ENCODE results near the gene AFF1. TPM values are rescaled to one million over a fixed set of nuclear protein-coding genes. Genes with fewer than 3 reads are reported as not detected.

AFF1 gene
- total and polyA plus RNA-seq, 4 donors: 7.2 to 42.8 (median 21.5) TPM

DNA sequence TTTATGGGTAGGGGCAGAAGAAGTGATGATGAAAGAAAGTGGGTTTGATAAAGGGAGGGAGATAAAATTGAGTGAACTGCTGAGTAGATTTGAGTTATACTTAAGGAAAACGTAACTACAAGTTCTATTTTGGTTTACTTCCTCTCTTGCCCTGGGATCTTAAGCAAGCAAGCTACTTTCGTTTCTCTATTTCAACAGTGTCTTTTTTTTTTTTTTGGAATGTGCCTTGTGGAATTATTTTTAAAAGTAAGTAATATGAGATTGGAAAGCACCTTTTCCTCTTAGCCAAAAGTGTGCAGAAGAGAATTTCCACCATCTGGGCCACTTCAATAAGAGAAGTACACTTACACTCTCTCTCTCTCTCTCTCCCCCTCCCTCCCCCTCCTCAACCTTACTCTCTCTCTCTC lies 26.6 kb upstream of the AFF1 start:
- H3K27me3 ChIP-seq (ENCODE audit: control insufficient read depth in 4 of 4, insufficient read depth in 4 of 4, low read length in 3 of 4): no peaks in the 10 kb centered on the region
- no peak overlapping the region for H3K4me3 ChIP-seq (ENCODE audit: low read depth in 1 of 3, low read length in 3 of 3)
- no peaks in the 10 kb centered on the region for H3K9me3 ChIP-seq (ENCODE audit: control insufficient read depth in 4 of 4, low read length in 3 of 4)
- H3K27ac ChIP-seq (ENCODE audit: low read depth in 1 of 2, low read length in 2 of 2): no peak overlapping the region
- WGBS: 56% methylated on average over 2 of the region's 2 CpGs
- DNase-seq (ENCODE audit: low spot score): no peak
- peaks cover 0 to 3% (median 1%) of the 10 kb centered on the region in 4 donors for H3K4me1 ChIP-seq (ENCODE audit: control insufficient read depth in 4 of 4, insufficient read depth in 4 of 4, low read length in 3 of 4)
- TF ChIP-seq HNF4A (conservative IDR thresholded peaks at IDR 0.05): no peak
- TF ChIP-seq FOXA2 (IDR thresholded peaks at IDR 0.05): no peak
- TF ChIP-seq, protein P1, sequence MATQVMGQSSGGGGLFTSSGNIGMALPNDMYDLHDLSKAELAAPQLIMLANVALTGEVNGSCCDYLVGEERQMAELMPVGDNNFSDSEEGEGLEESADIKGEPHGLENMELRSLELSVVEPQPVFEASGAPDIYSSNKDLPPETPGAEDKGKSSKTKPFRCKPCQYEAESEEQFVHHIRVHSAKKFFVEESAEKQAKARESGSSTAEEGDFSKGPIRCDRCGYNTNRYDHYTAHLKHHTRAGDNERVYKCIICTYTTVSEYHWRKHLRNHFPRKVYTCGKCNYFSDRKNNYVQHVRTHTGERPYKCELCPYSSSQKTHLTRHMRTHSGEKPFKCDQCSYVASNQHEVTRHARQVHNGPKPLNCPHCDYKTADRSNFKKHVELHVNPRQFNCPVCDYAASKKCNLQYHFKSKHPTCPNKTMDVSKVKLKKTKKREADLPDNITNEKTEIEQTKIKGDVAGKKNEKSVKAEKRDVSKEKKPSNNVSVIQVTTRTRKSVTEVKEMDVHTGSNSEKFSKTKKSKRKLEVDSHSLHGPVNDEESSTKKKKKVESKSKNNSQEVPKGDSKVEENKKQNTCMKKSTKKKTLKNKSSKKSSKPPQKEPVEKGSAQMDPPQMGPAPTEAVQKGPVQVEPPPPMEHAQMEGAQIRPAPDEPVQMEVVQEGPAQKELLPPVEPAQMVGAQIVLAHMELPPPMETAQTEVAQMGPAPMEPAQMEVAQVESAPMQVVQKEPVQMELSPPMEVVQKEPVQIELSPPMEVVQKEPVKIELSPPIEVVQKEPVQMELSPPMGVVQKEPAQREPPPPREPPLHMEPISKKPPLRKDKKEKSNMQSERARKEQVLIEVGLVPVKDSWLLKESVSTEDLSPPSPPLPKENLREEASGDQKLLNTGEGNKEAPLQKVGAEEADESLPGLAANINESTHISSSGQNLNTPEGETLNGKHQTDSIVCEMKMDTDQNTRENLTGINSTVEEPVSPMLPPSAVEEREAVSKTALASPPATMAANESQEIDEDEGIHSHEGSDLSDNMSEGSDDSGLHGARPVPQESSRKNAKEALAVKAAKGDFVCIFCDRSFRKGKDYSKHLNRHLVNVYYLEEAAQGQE (IDR thresholded peaks at IDR 0.05): no peak
- TF ChIP-seq RXRA (IDR thresholded peaks at IDR 0.05): no peak
- no peak for TF ChIP-seq FOXA1 (IDR thresholded peaks at IDR 0.05)
- no peak for TF ChIP-seq TAF1 (conservative IDR thresholded peaks at IDR 0.05)
- no peak for TF ChIP-seq MAX (IDR thresholded peaks at IDR 0.05)
- no peak for TF ChIP-seq NR2F2 (IDR thresholded peaks at IDR 0.05)
- TF ChIP-seq SP1 (IDR thresholded peaks at IDR 0.05): no peak
- no peak for TF ChIP-seq GABPA (IDR thresholded peaks at IDR 0.05 in 1 of 2, conservative IDR thresholded peaks at IDR 0.05 in 1 of 2)
- TF ChIP-seq EGR1 (IDR thresholded peaks at IDR 0.05; ENCODE audit: low read depth in 2 of 2): no peak
- no peak for TF ChIP-seq RAD21 (IDR thresholded peaks at IDR 0.05)
- no peak for TF ChIP-seq HNF4G (IDR thresholded peaks at IDR 0.05)
- TF ChIP-seq, protein P2, sequence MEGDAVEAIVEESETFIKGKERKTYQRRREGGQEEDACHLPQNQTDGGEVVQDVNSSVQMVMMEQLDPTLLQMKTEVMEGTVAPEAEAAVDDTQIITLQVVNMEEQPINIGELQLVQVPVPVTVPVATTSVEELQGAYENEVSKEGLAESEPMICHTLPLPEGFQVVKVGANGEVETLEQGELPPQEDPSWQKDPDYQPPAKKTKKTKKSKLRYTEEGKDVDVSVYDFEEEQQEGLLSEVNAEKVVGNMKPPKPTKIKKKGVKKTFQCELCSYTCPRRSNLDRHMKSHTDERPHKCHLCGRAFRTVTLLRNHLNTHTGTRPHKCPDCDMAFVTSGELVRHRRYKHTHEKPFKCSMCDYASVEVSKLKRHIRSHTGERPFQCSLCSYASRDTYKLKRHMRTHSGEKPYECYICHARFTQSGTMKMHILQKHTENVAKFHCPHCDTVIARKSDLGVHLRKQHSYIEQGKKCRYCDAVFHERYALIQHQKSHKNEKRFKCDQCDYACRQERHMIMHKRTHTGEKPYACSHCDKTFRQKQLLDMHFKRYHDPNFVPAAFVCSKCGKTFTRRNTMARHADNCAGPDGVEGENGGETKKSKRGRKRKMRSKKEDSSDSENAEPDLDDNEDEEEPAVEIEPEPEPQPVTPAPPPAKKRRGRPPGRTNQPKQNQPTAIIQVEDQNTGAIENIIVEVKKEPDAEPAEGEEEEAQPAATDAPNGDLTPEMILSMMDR (IDR thresholded peaks at IDR 0.05; ENCODE audit: low read depth, low read length, missing input control): no peak
- TF ChIP-seq JUND (IDR thresholded peaks at IDR 0.05): no peak
- TF ChIP-seq YY1 (IDR thresholded peaks at IDR 0.05): no peak
- TF ChIP-seq, protein P3, sequence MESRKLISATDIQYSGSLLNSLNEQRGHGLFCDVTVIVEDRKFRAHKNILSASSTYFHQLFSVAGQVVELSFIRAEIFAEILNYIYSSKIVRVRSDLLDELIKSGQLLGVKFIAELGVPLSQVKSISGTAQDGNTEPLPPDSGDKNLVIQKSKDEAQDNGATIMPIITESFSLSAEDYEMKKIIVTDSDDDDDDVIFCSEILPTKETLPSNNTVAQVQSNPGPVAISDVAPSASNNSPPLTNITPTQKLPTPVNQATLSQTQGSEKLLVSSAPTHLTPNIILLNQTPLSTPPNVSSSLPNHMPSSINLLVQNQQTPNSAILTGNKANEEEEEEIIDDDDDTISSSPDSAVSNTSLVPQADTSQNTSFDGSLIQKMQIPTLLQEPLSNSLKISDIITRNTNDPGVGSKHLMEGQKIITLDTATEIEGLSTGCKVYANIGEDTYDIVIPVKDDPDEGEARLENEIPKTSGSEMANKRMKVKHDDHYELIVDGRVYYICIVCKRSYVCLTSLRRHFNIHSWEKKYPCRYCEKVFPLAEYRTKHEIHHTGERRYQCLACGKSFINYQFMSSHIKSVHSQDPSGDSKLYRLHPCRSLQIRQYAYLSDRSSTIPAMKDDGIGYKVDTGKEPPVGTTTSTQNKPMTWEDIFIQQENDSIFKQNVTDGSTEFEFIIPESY (IDR thresholded peaks at IDR 0.05): no peak
- TF ChIP-seq ATF3 (IDR thresholded peaks at IDR 0.05): no peak
- peak overlapping the region in 1 of 2 donors; percentile 21 for H3K9ac ChIP-seq (ENCODE audit: low read depth in 1 of 2, low read length in 2 of 2)
- no peaks in the 10 kb centered on the region for H3K36me3 ChIP-seq (ENCODE audit: control insufficient read depth in 4 of 4, insufficient read depth in 3 of 4, low read depth in 1 of 4, low read length in 3 of 4)

Measured in liver (tissue), 9 donors.